A549 (cell line): Measurements from ENCODE around the gene RPS2. TPM values are rescaled to one million over a fixed set of nuclear protein-coding genes. Genes with fewer than 3 reads are reported as not detected.

Source experiments
- ATAC-seq, 2 experiments: fragments of 200-7000 bp in 1 of 2; fragments of >200 bp in 1 of 2; cut with Nextera tagmentation in 1 of 2; cut with Tn5 transposase in 1 of 2; 3 replicates each; pipeline versions ENCODE4 v1.8.0 to v1.9.1; 2018 to 2020; ENCODE audit warnings: mild to moderate bottlenecking in 1 of 2, moderate library complexity in 1 of 2
- CTCF ChIA-PET: fragments of 300-600 bp; sonication (Branson Sonifier 250); formaldehyde crosslinking; extraction: SDS; loops from one replicate; lab custom pipeline; 2021; ENCODE audit warnings: antibody characterized with exemption, inconsistent platforms; lab: Yijun Ruan, JAX
- POLR2A ChIA-PET: fragments of 350-600 bp; formaldehyde crosslinking; extraction: SDS; loops from one replicate; lab custom pipeline; 2021; ENCODE audit warnings: antibody characterized with exemption, inconsistent platforms; lab: Yijun Ruan, JAX
- DNase-seq, 2 experiments: peaks; one replicate each; pipeline versions ENCODE4 v3.0.0 to v3.0.0-alpha.2; 2011 to 2016; ENCODE audit warnings: low read depth in 1 of 2, low spot score in 1 of 2
- FAIRE-seq: peaks from 2 replicates; lab custom pipeline; 2011; peaks lifted over from hg19 to GRCh38; lab: Jason Lieb, UNC
- H3K27ac ChIP-seq, 2 experiments: fragments of >200 bp; sonication (Bioruptor Twin); formaldehyde crosslinking; 3 replicates each; pipeline ENCODE4 v1.5.1; 2016 to 2017
- H3K4me1 ChIP-seq: fragments of >200 bp; sonication (Bioruptor Twin); formaldehyde crosslinking; 3 replicates; pipeline ENCODE4 v1.6.1; 2016
- H3K4me2 ChIP-seq: fragments of >200 bp; sonication (Bioruptor Twin); formaldehyde crosslinking; 3 replicates; pipeline ENCODE4 v1.6.1; 2016
- H3K4me3 ChIP-seq: fragments of >200 bp; sonication (Bioruptor Twin); formaldehyde crosslinking; 3 replicates; pipeline ENCODE4 v1.5.1; 2016
- H3K9me3 ChIP-seq: fragments of >200 bp; sonication (Bioruptor Twin); formaldehyde crosslinking; 3 replicates; pipeline ENCODE4 v1.6.1; 2016
- CBX2 ChIP-seq: fragments of 200-600 bp; sonication (generic); IDR thresholded peaks from 2 replicates; pipeline ENCODE4 v1.6.1; 2016; ENCODE audit warnings: low read depth, mild to moderate bottlenecking, borderline replicate concordance
- CEBPB ChIP-seq, 2 experiments: fragments of >200 bp in 1 of 2; sonication (Bioruptor Twin) in 1 of 2; formaldehyde crosslinking in 1 of 2; IDR thresholded peaks; 2 replicates each; pipeline ENCODE4 v1.6.1; 2012 to 2016
- CHD2 ChIP-seq: fragments of 150-350 bp; IDR thresholded peaks from 2 replicates; pipeline ENCODE4 v1.6.1; 2014; ENCODE audit warnings: low read length; ENCODE audit not compliant: partially characterized antibody
- ESRRA ChIP-seq: fragments of 150-350 bp; IDR thresholded peaks from 2 replicates; pipeline ENCODE4 v1.6.1; 2014; ENCODE audit warnings: mild to moderate bottlenecking, low read length, borderline replicate concordance
- HOXB13 ChIP-seq: fragments of 250-450 bp; sonication (Bioruptor Pico); IDR thresholded peaks from 2 replicates; pipeline ENCODE4 v1.5.0; 2020; ENCODE audit warnings: low read depth, mild to moderate bottlenecking, moderate library complexity
- JUN ChIP-seq, 2 experiments: fragments of >200 bp; sonication (Bioruptor Twin); formaldehyde crosslinking; IDR thresholded peaks; 2 replicates in 1 of 2; 3 replicates in 1 of 2; pipeline ENCODE4 v1.6.1; 2016 to 2017
- KDM5A ChIP-seq: fragments of 200-600 bp; sonication (generic); IDR thresholded peaks from 2 replicates; pipeline ENCODE4 v1.6.1; 2016; ENCODE audit warnings: antibody characterized with exemption, mild to moderate bottlenecking
- NFE2L2 ChIP-seq: fragments of 150-350 bp; conservative IDR thresholded peaks from 2 replicates; pipeline ENCODE4 v1.6.1; 2014; ENCODE audit warnings: low read length
- POLR2AphosphoS2 ChIP-seq: conservative IDR thresholded peaks from 2 replicates; pipeline ENCODE4 v1.6.1; 2012; ENCODE audit warnings: low read length, improper control_type of control experiment, inconsistent platforms
- RNF2 ChIP-seq: fragments of 200-600 bp; sonication (generic); IDR thresholded peaks from 2 replicates; pipeline ENCODE4 v1.6.1; 2016; ENCODE audit warnings: low read depth, mild to moderate bottlenecking, antibody characterized with exemption, moderate library complexity, borderline replicate concordance
- TFCP2L1 ChIP-seq: fragments of 250-450 bp; sonication (Bioruptor Pico); IDR thresholded peaks from 2 replicates; pipeline ENCODE4 v1.5.0; 2021; ENCODE audit warnings: mild to moderate bottlenecking
- TP53 ChIP-seq: fragments of 250-450 bp; sonication (Bioruptor Pico); IDR thresholded peaks from 2 replicates; pipeline ENCODE4 v1.5.0; 2021; ENCODE audit warnings: mild to moderate bottlenecking, moderate library complexity
- WGBS: methylation state at CpG from one replicate; pipeline ENCODE4 v1.1.6; 2017; ENCODE audit errors: missing lambda C conversion rate; 5-methylcytosine and 5-hydroxymethylcytosine counted together
- polyA plus RNA-seq, 4 experiments: library from polyadenylated mRNA; depleted of rRNA in 3 of 4; stranded (reverse); fragments of >200 nt; fragmentation: RNase III in 1 of 4; extraction: RNeasy Plus Mini Kit Qiagen cat#74134 plus additional on column Dnase treatment in 1 of 4; gene quantifications; 2 replicates in 3 of 4; 3 replicates in 1 of 4; pipeline ENCODE4 v1.2.3, GENCODE V29; 2011 to 2017

RPS2 gene
- polyA plus RNA-seq, 2 of the 4 experiments (the other 2 are of a cell fraction), result 2,621 to 3,626 TPM

DNA sequence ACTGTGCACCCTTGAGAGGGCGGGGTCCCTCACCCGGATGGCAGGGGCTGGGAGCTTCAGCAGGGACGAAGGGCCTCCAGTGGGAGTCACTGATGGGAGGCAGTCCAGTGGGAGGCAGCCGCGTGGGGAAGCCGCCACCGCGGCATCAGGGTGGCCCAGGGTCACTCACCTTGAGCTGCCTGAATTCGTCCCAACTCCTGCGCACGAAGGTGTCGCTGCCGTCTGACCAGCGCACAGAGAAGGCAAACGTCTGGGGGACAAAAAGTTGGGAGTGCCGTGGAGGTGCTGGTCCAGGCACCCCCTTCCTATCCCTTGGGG, 16.1 kb upstream of the RPS2 start:
- H3K27ac ChIP-seq, result no peak overlapping the region
- TF ChIP-seq TP53 (CRISPR knock-in tag), result no peak
- TF ChIP-seq POLR2AphosphoS2, result 0 out of 2 replicates have a peak, but pooled peaks have one; percentile 24
- TF ChIP-seq CEBPB (IDR thresholded peaks at IDR 0.05), result no peak
- TF ChIP-seq NFE2L2, result no peak
- TF ChIP-seq TFCP2L1, result no peak
- no peak for TF ChIP-seq RNF2
- TF ChIP-seq CHD2, result no peak
- TF ChIP-seq, all 56 proteins: peak for 1
- Histone ChIP-seq H3K9me3 (no peaks in the 10 kb centered on the region), H3K4me2 (no peak overlapping the region), H3K4me3 (no peak overlapping the region), H3K4me1 (peaks cover 26% of the 10 kb centered on the region)
- ChIA-PET CTCF (interaction anchor here (19.7 kb wide), 1 partner anchor 24 kb away, joined by 196 read pairs; the partner anchor contains the start of gene ZNF598), POLR2A (interaction anchor here (2.8 to 5.4 kb wide), 2 partner anchors 9 to 15 kb away, joined by 13 to 50 read pairs; partner anchors contain the start of genes RPS2 and TBL3)
- DNase-seq (no peak), FAIRE-seq (no peak), ATAC-seq (no peak)
- 91% methylated on average over 9 of the region's 16 CpGs for WGBS

DNA sequence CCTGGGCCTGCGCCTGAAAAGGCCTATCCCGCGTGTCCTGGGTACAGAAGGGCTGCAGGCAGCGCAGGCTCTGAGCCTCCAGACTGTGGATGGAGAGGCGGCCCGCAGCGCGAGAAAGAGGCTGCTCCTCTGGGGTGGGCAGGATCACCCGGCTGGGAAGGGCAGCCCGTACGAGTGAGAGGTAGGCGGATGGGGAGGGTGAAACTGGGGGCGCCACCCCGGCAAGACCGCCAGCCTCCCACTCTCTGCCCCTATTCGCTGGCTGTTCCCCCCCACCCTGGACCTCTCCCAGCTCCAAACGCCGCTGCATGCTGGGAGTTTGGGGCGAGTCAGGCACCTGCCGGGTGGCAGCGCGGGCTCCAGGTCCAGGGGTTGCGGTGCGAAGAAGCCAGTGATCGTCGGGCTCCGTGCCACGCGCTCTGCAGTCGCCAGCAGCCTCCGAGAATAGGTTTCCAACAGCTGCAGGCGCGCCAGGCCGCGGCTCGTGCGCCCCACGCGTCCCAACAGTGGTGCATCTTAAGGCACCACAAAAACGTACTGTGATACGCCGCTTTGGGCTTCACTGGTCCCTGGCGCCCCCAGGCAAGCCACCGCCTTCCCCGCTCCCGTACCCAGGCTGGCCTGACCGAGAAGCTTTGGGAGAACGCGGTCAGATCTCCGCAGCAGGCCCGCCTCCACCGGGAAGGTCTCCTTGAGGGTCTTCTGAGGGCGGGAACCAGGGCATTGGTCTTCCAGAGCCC, 15.6 kb upstream of the RPS2 start:
- POLR2A ChIA-PET, result interaction anchor here (2.8 to 5.4 kb wide), 2 partner anchors 8 to 15 kb away, joined by 13 to 50 read pairs; partner anchors contain the start of genes RPS2 and TBL3
- TF ChIP-seq POLR2AphosphoS2 (0 out of 2 replicates have a peak, but pooled peaks have one; percentile 31), JUN (IDR thresholded peaks at IDR 0.05) (peak in 1 of 2 experiments; percentile 7; a peak in 1 of 5 replicates), ESRRA (no peak)
- 92% methylated on average over 33 of the region's 53 CpGs for WGBS
- Histone ChIP-seq H3K4me3 (no peak overlapping the region), H3K27ac (no peak overlapping the region), H3K4me1 (peaks cover 20% of the 10 kb centered on the region), H3K4me2 (no peak overlapping the region), H3K9me3 (no peaks in the 10 kb centered on the region)
- FAIRE-seq (no peak), DNase-seq (no peak), ATAC-seq (no peak)
- CTCF ChIA-PET, result interaction anchor here (19.7 kb wide), 1 partner anchor 24 kb away, joined by 196 read pairs; the partner anchor contains the start of gene ZNF598

DNA sequence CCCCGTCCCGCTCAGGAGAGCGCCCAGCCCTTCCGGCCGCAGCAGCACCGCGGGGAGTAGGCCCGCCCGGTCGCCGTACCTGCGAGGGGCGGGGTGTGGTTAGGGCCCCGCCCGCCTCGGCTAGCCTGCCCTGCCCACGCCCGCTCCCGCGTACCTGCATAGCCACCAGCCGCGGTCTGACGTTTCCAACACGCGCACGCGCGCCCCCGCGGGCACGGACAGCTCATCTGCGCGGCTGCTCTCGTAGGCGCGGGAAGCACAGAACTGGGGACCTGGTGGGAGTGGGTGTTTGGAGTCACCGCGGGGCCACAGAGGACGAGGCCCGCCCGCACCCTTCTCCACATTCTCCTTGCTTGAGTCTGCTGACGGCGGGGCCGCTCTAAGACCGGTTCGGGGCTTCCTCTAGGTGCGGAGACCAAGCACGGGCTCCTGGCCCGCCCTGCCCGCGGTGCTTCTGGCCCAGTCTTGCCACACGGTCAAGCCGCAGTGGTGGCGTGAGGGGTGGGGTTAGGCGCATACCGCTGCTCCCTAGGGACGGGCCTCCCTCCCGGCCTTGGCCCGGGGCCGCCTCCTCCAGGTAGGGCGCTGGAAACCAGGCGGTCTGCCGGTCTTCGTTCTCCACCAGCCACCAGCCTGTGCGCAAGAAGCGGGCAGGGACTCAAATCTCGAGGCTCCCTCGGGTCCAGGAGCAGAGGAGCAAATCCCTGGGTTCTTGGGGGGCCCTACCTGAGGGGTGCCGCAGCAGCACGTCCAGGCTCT, 14.8 kb upstream of the RPS2 start:
- CTCF ChIA-PET, result interaction anchor here (19.7 kb wide), 1 partner anchor 25 kb away, joined by 196 read pairs; the partner anchor contains the start of gene ZNF598

DNA sequence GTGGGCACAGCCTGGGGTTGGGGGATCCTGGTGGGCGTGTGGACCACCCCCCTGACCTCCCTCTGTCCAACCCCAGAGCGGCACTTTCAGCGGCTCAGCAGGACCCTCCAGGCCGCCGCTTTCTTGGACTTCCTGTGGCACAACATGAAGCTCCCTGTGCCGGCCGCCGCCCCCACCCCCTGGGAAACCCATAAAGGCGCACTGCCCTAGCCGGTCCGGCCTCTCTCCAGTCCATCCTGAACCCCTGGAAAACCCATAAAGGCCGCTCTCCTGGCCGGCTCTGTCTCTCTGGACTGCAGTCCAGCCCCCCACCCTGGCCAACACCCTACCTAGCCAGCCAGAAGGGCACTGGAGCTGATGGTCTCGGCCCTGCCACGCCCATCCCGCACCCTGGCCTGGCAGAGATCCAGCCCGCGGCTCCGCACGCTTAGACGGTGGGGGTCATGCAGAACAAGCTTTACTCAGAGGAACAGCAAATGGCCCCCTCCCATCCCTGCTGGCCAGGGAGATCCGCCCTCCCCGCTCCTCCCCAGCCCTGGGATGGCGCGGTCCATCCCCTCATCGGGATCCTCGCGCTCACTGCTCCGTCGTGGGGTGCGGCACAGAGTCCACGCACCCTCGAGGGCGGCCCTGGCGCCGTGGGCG, 14.0 kb upstream of the RPS2 start:
- H3K9me3 ChIP-seq, result no peaks in the 10 kb centered on the region
- peaks cover 19% of the 10 kb centered on the region for H3K4me1 ChIP-seq
- 94% methylated on average over 20 of the region's 37 CpGs for WGBS
- DNase-seq, result no peak
- POLR2A ChIA-PET, result no interaction called here
- H3K4me2 ChIP-seq, result no peak overlapping the region
- no peak for FAIRE-seq
- no peak overlapping the region for H3K27ac ChIP-seq
- ATAC-seq, result no peak
- no peak overlapping the region for H3K4me3 ChIP-seq
- TF ChIP-seq KDM5A (no peak), CBX2 (no peak)
- CTCF ChIA-PET, result interaction anchor here (0.5 to 19.7 kb wide), 4 partner anchors 13 to 68 kb away, joined by 3 to 196 read pairs (median 4); partner anchors contain the start of genes NDUFB10 and ZNF598

More for the DNA sequence above, 14.8 kb upstream of the RPS2 start:
- TF ChIP-seq JUN (IDR thresholded peaks at IDR 0.05) (0 out of 5 replicates have a peak, but pooled peaks of 1 of the 2 experiments have one; percentile 8), HOXB13 (no peak)
- Histone ChIP-seq H3K4me3 (no peak overlapping the region), H3K4me2 (no peak overlapping the region), H3K4me1 (peaks cover 17% of the 10 kb centered on the region), H3K9me3 (no peaks in the 10 kb centered on the region), H3K27ac (no peak overlapping the region)
- DNase-seq (no peak), ATAC-seq (no peak), FAIRE-seq (no peak)
- WGBS, result 94% methylated on average over 55 of the region's 70 CpGs
- POLR2A ChIA-PET, result interaction anchor here (2.8 kb wide), 1 partner anchor 8 kb away, joined by 13 read pairs; the partner anchor contains the start of gene TBL3
